Mesendoderm (in vitro differentiated cells): Measurements from ENCODE around the gene NACAD.

Experiments
- DNase-seq: peaks from one replicate; pipeline ENCODE4 v3.0.0; 2013
- H2AK5ac ChIP-seq: 2 replicates; pipeline ENCODE4 v1.6.1; 2013; ENCODE audit warnings: low read length, inconsistent platforms
- H2BK120ac ChIP-seq: 2 replicates; pipeline ENCODE4 v1.6.1; 2013; ENCODE audit warnings: low read depth, mild to moderate bottlenecking, low read length, moderate library complexity, mixed read lengths
- H2BK15ac ChIP-seq: replicated peaks from 2 replicates; pipeline ENCODE4 v1.6.1; 2013; ENCODE audit warnings: low read depth, mild to moderate bottlenecking, moderate library complexity
- H2BK5ac ChIP-seq: 2 replicates; pipeline ENCODE4 v1.6.1; 2013; ENCODE audit warnings: low read length, inconsistent platforms
- H3K18ac ChIP-seq: 2 replicates; pipeline ENCODE4 v1.6.1; 2013; ENCODE audit warnings: mild to moderate bottlenecking, low read length, mixed read lengths
- H3K23ac ChIP-seq: one replicate; pipeline ENCODE4 v1.6.1; 2013; ENCODE audit warnings: low read length
- H3K27ac ChIP-seq: 2 replicates; pipeline ENCODE4 v1.5.1; 2013; ENCODE audit warnings: low read depth, mild to moderate bottlenecking, inconsistent platforms, low read length, moderate library complexity
- H3K27me3 ChIP-seq: 2 replicates; pipeline ENCODE4 v1.6.1; 2013; ENCODE audit warnings: low read length, control low read depth, mild to moderate bottlenecking, inconsistent platforms; ENCODE audit not compliant: insufficient read depth, poor library complexity
- H3K36me3 ChIP-seq: 2 replicates; pipeline ENCODE4 v1.6.1; 2013; ENCODE audit warnings: low read length, inconsistent platforms; ENCODE audit not compliant: control insufficient read depth, insufficient read depth
- H3K4ac ChIP-seq: one replicate; pipeline ENCODE4 v1.6.1; 2013; ENCODE audit warnings: low read depth, mild to moderate bottlenecking, low read length, moderate library complexity
- H3K4me1 ChIP-seq: 2 replicates; pipeline ENCODE4 v1.6.1; 2013; ENCODE audit warnings: low read depth, low read length, inconsistent platforms; ENCODE audit not compliant: control insufficient read depth
- H3K4me2 ChIP-seq: 2 replicates; pipeline ENCODE4 v1.6.1; 2013; ENCODE audit warnings: low read length
- H3K4me3 ChIP-seq: 2 replicates; pipeline ENCODE4 v1.5.1; 2013; ENCODE audit warnings: mild to moderate bottlenecking, low read length
- H3K56ac ChIP-seq: one replicate; pipeline ENCODE4 v1.6.1; 2013; ENCODE audit warnings: low read length
- H3K79me1 ChIP-seq: 2 replicates; pipeline ENCODE4 v1.6.1; 2013; ENCODE audit warnings: low read length, inconsistent platforms
- H3K79me2 ChIP-seq: 2 replicates; pipeline ENCODE4 v1.6.1; 2013; ENCODE audit warnings: mild to moderate bottlenecking, low read length; ENCODE audit not compliant: control insufficient read depth, insufficient read depth
- H3K9ac ChIP-seq: 2 replicates; pipeline ENCODE4 v1.6.1; 2013; ENCODE audit warnings: low read length, inconsistent platforms
- H4K5ac ChIP-seq: one replicate; pipeline ENCODE4 v1.6.1; 2013; ENCODE audit warnings: low read length
- H4K8ac ChIP-seq: one replicate; pipeline ENCODE4 v1.6.1; 2013; ENCODE audit warnings: low read depth, mild to moderate bottlenecking, control low read depth, low read length, moderate library complexity
- WGBS: extraction: QIAGEN DNeasy Blood & Tissue Kit; methylation state at CpG from one replicate; pipeline ENCODE4 v1.1.7; 2013; ENCODE audit warnings: low lambda C conversion rate, missing lambda C conversion rate; ENCODE audit not compliant: insufficient coverage; ENCODE audit errors: extremely low coverage; 5-methylcytosine and 5-hydroxymethylcytosine counted together

NACAD gene

GRCh38 chr7:45112648-45113047, 23.9 kb upstream of the NACAD start:
- DNase-seq: no peak
- H3K79me2 ChIP-seq: peaks cover 33% of the 10 kb centered on the region
- no peaks in the 10 kb centered on the region for H3K4me1 ChIP-seq
- H3K4ac ChIP-seq: no peak overlapping the region
- H4K5ac ChIP-seq: no peak overlapping the region
- no peak overlapping the region for H2BK5ac ChIP-seq
- no peak overlapping the region for H3K9ac ChIP-seq
- H3K18ac ChIP-seq: no peak overlapping the region
- H3K36me3 ChIP-seq: peaks cover 8% of the 10 kb centered on the region
- H4K8ac ChIP-seq: no peak overlapping the region
- no peak overlapping the region for H3K56ac ChIP-seq
- H3K23ac ChIP-seq: no peak overlapping the region
- H2BK15ac ChIP-seq: no peak overlapping the region
- H3K4me3 ChIP-seq: no peak overlapping the region
- no peak overlapping the region for H3K4me2 ChIP-seq
- WGBS: no CpG with 5 or more reads among the region's 1 CpG
- no peak overlapping the region for H2AK5ac ChIP-seq
- no peak overlapping the region for H3K27ac ChIP-seq
- H3K79me1 ChIP-seq: peaks cover 13% of the 10 kb centered on the region
- H2BK120ac ChIP-seq: no peak overlapping the region
- no peaks in the 10 kb centered on the region for H3K27me3 ChIP-seq

GRCh38 chr7:45111298-45112223, 22.8 kb upstream of the NACAD start, which contains the start of gene TBRG4:
TSS of gene TBRG4 (minus strand) at chr7:45111697. CDS start at chr7:45109237, 2,460 bp downstream.
- H3K36me3 ChIP-seq: peaks cover 11% of the 10 kb centered on the region
- no peak within 1 kb of the TSS for H2AK5ac ChIP-seq
- H4K8ac ChIP-seq: no peak within 1 kb of the TSS
- peaks cover 36% of the 10 kb centered on the region for H3K79me2 ChIP-seq
- H3K18ac ChIP-seq: no peak within 1 kb of the TSS
- H3K4me1 ChIP-seq: no peaks in the 10 kb centered on the region
- peaks cover 19% of the 10 kb centered on the region for H3K79me1 ChIP-seq
- DNase-seq: peak; percentile 98
- H3K27me3 ChIP-seq: no peaks in the 10 kb centered on the region
- peak within 1 kb of the TSS; percentile 94 for H3K4me3 ChIP-seq
- no peak within 1 kb of the TSS for H2BK120ac ChIP-seq
- H3K56ac ChIP-seq: peak within 1 kb of the TSS; percentile 99
- H4K5ac ChIP-seq: no peak within 1 kb of the TSS
- no CpG with 5 or more reads among the region's 64 CpGs for WGBS
- H2BK15ac ChIP-seq: no peak within 1 kb of the TSS
- H3K4me2 ChIP-seq: peak within 1 kb of the TSS; percentile 68
- H3K4ac ChIP-seq: peak within 1 kb of the TSS; percentile 83
- H3K23ac ChIP-seq: no peak within 1 kb of the TSS
- peak within 1 kb of the TSS; percentile 13 for H3K27ac ChIP-seq
- H3K9ac ChIP-seq: peak within 1 kb of the TSS; percentile 95
- peak within 1 kb of the TSS; percentile 66 for H2BK5ac ChIP-seq

DNA sequence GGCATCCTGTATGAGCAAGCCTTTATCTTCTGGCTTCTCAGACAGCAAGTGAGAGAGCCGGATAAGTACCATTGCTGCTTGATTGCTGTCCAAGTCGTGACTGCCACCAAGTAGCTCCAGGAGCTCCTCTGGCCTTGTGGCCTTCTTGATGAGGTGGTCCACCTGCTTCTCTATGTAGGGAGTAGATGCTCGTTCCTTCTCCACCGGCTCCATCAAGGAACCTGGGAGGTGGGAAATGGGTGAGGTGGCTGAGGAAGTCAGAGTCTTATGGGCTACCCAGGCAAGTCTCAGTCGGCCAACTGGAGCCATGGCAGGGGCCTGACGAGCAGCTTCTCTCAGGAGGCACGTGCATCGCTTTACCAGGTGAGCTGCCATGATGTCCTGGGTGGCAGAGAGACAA, 20.1 kb upstream of the NACAD start:
- Histone ChIP-seq H3K4ac (no peak overlapping the region), H3K23ac (no peak overlapping the region)

GRCh38 chr7:45107356-45107755, 18.6 kb upstream of the NACAD start:
- Histone ChIP-seq H4K5ac (no peak overlapping the region), H3K23ac (no peak overlapping the region), H3K4ac (no peak overlapping the region), H2BK5ac (no peak overlapping the region), H3K79me1 (peaks cover 21% of the 10 kb centered on the region), H3K18ac (no peak overlapping the region), H3K4me3 (no peak overlapping the region), H2BK120ac (no peak overlapping the region), H3K4me1 (no peaks in the 10 kb centered on the region), H2AK5ac (no peak overlapping the region), H3K27me3 (no peaks in the 10 kb centered on the region), H3K56ac (no peak overlapping the region), H2BK15ac (no peak overlapping the region), H3K27ac (no peak overlapping the region), H4K8ac (no peak overlapping the region), H3K79me2 (peaks cover 39% of the 10 kb centered on the region), H3K36me3 (peaks cover 27% of the 10 kb centered on the region), H3K9ac (no peak overlapping the region), H3K4me2 (no peak overlapping the region)
- WGBS: no CpG with 5 or more reads among the region's 3 CpGs
- DNase-seq: no peak

More for the DNA sequence above, 20.1 kb upstream of the NACAD start:
- no peak overlapping the region for H2BK120ac ChIP-seq
- no peak overlapping the region for H3K27ac ChIP-seq
- no peaks in the 10 kb centered on the region for H3K27me3 ChIP-seq
- peaks cover 39% of the 10 kb centered on the region for H3K79me2 ChIP-seq
- no peak overlapping the region for H3K4me3 ChIP-seq
- H2BK15ac ChIP-seq: no peak overlapping the region
- no peak overlapping the region for H2BK5ac ChIP-seq
- no peaks in the 10 kb centered on the region for H3K4me1 ChIP-seq
- no peak for DNase-seq
- no peak overlapping the region for H2AK5ac ChIP-seq
- peaks cover 21% of the 10 kb centered on the region for H3K79me1 ChIP-seq
- no peak overlapping the region for H3K18ac ChIP-seq
- no peak overlapping the region for H3K4me2 ChIP-seq
- no peak overlapping the region for H3K56ac ChIP-seq
- H3K9ac ChIP-seq: no peak overlapping the region
- no peak overlapping the region for H4K8ac ChIP-seq
- no peak overlapping the region for H4K5ac ChIP-seq
- H3K36me3 ChIP-seq: peaks cover 23% of the 10 kb centered on the region
- WGBS: no CpG with 5 or more reads among the region's 8 CpGs

GRCh38 chr7:45106820-45107219, 18.1 kb upstream of the NACAD start:
- no peaks in the 10 kb centered on the region for H3K4me1 ChIP-seq
- no peak overlapping the region for H3K4me3 ChIP-seq
- no peak overlapping the region for H4K5ac ChIP-seq
- peaks cover 21% of the 10 kb centered on the region for H3K79me1 ChIP-seq
- H3K4me2 ChIP-seq: no peak overlapping the region
- H3K27ac ChIP-seq: no peak overlapping the region
- no peak overlapping the region for H2AK5ac ChIP-seq
- H2BK15ac ChIP-seq: no peak overlapping the region
- H2BK120ac ChIP-seq: no peak overlapping the region
- H3K79me2 ChIP-seq: peaks cover 39% of the 10 kb centered on the region
- no peak for DNase-seq
- peaks cover 29% of the 10 kb centered on the region for H3K36me3 ChIP-seq
- no peak overlapping the region for H3K9ac ChIP-seq
- no CpG with 5 or more reads among the region's 8 CpGs for WGBS
- no peak overlapping the region for H3K18ac ChIP-seq
- H4K8ac ChIP-seq: no peak overlapping the region
- no peak overlapping the region for H3K56ac ChIP-seq
- no peaks in the 10 kb centered on the region for H3K27me3 ChIP-seq
- no peak overlapping the region for H2BK5ac ChIP-seq
- H3K23ac ChIP-seq: no peak overlapping the region
- no peak overlapping the region for H3K4ac ChIP-seq
